Measurements from ENCODE around the gene KIT. TPM values are rescaled to one million over a fixed set of nuclear protein-coding genes. Genes with fewer than 3 reads are reported as not detected.

The KIT gene
- total RNA-seq, 1 donor from 2014 or later: 20.7 TPM

- TF ChIP-seq CTCF (IDR thresholded peaks at IDR 0.05; ENCODE audit: unreplicated experiment): no peak
- H3K36me3 Mint-ChIP-seq (ENCODE audit: insufficient read depth): no peaks in the 10 kb centered on the region
- no peaks in the 10 kb centered on the region for H3K27me3 Mint-ChIP-seq
- no peaks in the 10 kb centered on the region for H3K4me1 Mint-ChIP-seq (ENCODE audit: low read depth)
- H3K9me3 Mint-ChIP-seq (ENCODE audit: low read depth): peaks cover 13% of the 10 kb centered on the region
- DNase-seq (ENCODE audit: low spot score, unreplicated experiment): no peak
- H3K4me3 Mint-ChIP-seq (ENCODE audit: low read depth): no peak overlapping the region
- no peak overlapping the region for H3K27ac Mint-ChIP-seq
Measured at GRCh38 chr4:54767376-54767775, 109.6 kb downstream of the KIT start.

GRCh38 chr4:54773022-54773421 lies 115.3 kb downstream of the KIT start:
- no peak for TF ChIP-seq CTCF (IDR thresholded peaks at IDR 0.05; ENCODE audit: unreplicated experiment)

GRCh38 chr4:54779036-54779435 lies 121.3 kb downstream of the KIT start:
- H3K27me3 Mint-ChIP-seq: no peaks in the 10 kb centered on the region
- no peaks in the 10 kb centered on the region for H3K36me3 Mint-ChIP-seq (ENCODE audit: insufficient read depth)
- H3K9me3 Mint-ChIP-seq (ENCODE audit: low read depth): no peaks in the 10 kb centered on the region
- H3K27ac Mint-ChIP-seq: no peak overlapping the region
- no peak overlapping the region for H3K4me3 Mint-ChIP-seq (ENCODE audit: low read depth)
- no peak for DNase-seq (ENCODE audit: low spot score, unreplicated experiment)
- TF ChIP-seq CTCF (IDR thresholded peaks at IDR 0.05; ENCODE audit: unreplicated experiment): no peak
- H3K4me1 Mint-ChIP-seq (ENCODE audit: low read depth): peaks cover 2% of the 10 kb centered on the region

More at GRCh38 chr4:54773022-54773421, 115.3 kb downstream of the KIT start:
- DNase-seq (ENCODE audit: low spot score, unreplicated experiment): no peak
- peaks cover 5% of the 10 kb centered on the region for H3K9me3 Mint-ChIP-seq (ENCODE audit: low read depth)
- no peak overlapping the region for H3K4me3 Mint-ChIP-seq (ENCODE audit: low read depth)
- H3K36me3 Mint-ChIP-seq (ENCODE audit: insufficient read depth): no peaks in the 10 kb centered on the region
- H3K27ac Mint-ChIP-seq: no peak overlapping the region
- H3K4me1 Mint-ChIP-seq (ENCODE audit: low read depth): no peaks in the 10 kb centered on the region
- no peaks in the 10 kb centered on the region for H3K27me3 Mint-ChIP-seq

- Mint-ChIP-seq H3K4me1 (ENCODE audit: low read depth) (peaks cover 2% of the 10 kb centered on the region), H3K4me3 (ENCODE audit: low read depth) (no peak overlapping the region), H3K9me3 (ENCODE audit: low read depth) (no peaks in the 10 kb centered on the region), H3K27ac (no peak overlapping the region), H3K36me3 (ENCODE audit: insufficient read depth) (no peaks in the 10 kb centered on the region), H3K27me3 (no peaks in the 10 kb centered on the region)
- no peak for DNase-seq (ENCODE audit: low spot score, unreplicated experiment)
- no peak for TF ChIP-seq CTCF (IDR thresholded peaks at IDR 0.05; ENCODE audit: unreplicated experiment)
Measured at GRCh38 chr4:54779476-54780148, 121.9 kb downstream of the KIT start.

GRCh38 chr4:54780149-54780495 lies 122.4 kb downstream of the KIT start:
- no peaks in the 10 kb centered on the region for H3K27me3 Mint-ChIP-seq
- H3K27ac Mint-ChIP-seq: no peak overlapping the region
- no peaks in the 10 kb centered on the region for H3K36me3 Mint-ChIP-seq (ENCODE audit: insufficient read depth)
- no peak for DNase-seq (ENCODE audit: low spot score, unreplicated experiment)
- H3K4me1 Mint-ChIP-seq (ENCODE audit: low read depth): peaks cover 2% of the 10 kb centered on the region
- no peak for TF ChIP-seq CTCF (IDR thresholded peaks at IDR 0.05; ENCODE audit: unreplicated experiment)
- no peak overlapping the region for H3K4me3 Mint-ChIP-seq (ENCODE audit: low read depth)
- no peaks in the 10 kb centered on the region for H3K9me3 Mint-ChIP-seq (ENCODE audit: low read depth)
